Endometrium (tissue), 2 donors: ENCODE results near the gene SUCNR1.
A peak's percentile ranks its signal among the peaks of the same experiment; 100 is the strongest.
"Not testable (repeated sequence)": the region's sequence is repeated elsewhere in the genome, so short reads cannot be mapped to it uniquely, and the experiment has no call there.

ENCODE experiments used
- FAIRE-seq: peaks from 2 replicates; lab custom pipeline; 2012; peaks lifted over from hg19 to GRCh38; lab: Jason Lieb, UNC
- donor health status: control.
- donor health status: control.

SUCNR1 gene, protein sequence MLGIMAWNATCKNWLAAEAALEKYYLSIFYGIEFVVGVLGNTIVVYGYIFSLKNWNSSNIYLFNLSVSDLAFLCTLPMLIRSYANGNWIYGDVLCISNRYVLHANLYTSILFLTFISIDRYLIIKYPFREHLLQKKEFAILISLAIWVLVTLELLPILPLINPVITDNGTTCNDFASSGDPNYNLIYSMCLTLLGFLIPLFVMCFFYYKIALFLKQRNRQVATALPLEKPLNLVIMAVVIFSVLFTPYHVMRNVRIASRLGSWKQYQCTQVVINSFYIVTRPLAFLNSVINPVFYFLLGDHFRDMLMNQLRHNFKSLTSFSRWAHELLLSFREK

GRCh38 chr3:151873398-151873797 lies at the start of gene SUCNR1:
Gene SUCNR1 (plus strand): TSS chr3:151873643. CDS start chr3:151879893, 6,250 bp downstream.
- no peak for FAIRE-seq

DNA sequence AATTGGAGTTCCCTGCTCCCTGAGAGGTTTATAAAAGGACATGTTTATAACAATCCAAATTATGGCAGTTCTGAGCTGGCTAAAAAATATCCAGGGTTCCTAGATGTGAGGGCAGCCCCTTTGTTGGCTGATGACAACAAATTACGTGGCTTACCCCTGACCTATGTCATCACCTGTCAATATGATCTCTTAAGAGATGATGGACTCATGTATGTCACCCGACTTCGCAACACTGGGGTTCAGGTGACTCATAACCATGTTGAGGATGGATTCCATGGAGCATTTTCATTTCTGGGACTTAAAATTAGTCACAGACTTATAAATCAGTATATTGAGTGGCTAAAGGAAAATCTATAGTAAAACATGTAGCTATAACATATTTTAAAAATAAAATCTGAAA lies 45.6 kb upstream of the SUCNR1 start:
- no peak for FAIRE-seq

DNA sequence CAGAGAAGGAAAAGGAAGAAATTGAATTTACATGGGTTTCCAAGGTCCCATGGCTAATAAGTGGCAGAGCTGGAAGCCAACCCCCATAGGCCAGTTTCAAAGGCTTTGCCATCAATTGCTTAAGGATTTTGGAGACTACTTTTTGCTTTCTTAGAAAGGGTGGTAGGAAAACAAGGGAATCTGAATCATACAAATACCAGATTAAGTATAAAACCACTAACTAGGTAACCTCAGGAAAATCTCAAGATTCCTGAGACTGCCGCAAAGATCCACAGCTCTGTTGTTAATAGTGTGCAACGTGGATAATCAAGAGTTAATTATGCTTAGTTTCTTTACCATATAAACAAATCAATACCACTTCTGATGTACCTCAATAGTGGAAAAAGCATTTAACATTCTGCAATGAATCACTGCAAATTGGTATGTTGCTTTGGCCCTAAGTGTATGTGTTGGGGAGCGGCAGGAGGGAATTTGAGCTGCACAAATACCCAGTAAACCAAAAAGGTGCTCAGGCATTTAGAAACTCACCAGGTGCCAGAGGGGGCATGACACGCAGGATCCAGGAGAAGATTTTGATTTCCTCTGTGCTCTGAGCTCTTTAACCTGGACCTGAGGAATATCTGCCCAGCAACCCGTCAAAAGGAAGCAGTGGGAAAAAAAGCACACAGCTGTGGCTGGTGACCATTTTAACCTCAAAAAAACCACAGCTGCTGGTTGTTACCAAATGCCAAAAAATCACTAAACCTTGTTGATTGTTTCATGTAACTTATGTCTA lies 37.5 kb upstream of the SUCNR1 start:
- FAIRE-seq: no peak

- no peak for FAIRE-seq
Observed at GRCh38 chr3:151837057-151837456, 36.4 kb upstream of the SUCNR1 start.

DNA sequence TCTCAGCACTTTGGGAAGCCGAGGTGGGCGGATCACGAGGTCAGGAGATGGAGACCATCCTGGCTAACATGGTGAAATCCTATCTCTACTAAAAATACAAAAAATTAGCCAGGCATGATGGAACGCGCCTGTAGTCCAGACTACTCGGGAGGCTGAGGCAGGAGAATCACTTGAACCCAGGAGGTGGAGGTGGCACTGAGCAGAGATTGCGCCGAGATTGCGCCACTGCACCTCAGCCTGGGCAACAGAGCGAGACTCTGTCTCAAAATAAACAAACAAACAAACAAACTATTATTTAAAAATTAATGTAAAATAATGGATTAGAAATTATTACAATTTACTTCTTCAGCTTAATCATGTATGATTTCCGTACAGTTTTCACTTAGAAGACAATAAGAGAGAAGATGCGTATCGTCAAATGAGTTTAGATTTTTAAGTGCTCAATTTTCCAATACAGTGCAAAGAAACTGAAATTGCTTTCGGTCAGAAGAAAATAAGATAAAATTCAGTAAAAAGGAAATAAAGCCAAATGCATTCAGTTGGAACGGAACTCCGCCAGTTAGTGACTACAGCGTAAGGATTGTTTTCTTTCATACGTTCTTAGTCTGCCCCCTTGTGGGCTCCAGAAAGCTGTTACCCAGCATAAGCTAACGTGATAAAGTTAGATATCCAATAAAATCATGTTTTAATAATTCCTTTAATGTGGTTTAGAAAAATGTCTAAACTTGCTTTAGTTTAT lies 34.7 kb upstream of the SUCNR1 start:
- FAIRE-seq: peak; percentile 95

- FAIRE-seq: no peak
Observed at GRCh38 chr3:151839313-151839631, 34.2 kb upstream of the SUCNR1 start.

DNA sequence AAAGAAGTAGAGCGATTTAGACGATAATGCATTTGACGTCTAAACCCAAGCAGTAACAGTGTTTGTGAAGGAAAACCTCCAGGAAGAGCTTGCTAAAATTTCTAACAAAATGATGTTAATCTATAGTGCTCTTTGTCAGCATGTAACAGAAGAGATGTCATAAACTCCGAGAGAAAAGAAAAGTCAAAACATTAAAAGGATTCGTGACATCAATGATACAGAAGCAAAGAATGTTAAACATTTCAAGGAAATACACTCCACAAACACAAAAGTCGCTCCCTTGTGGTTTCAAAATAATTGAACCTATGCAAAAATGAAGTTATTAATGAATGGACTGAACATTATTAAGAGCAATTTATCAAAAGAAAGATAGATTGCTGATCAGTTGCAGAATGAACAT lies 31.6 kb upstream of the SUCNR1 start:
- FAIRE-seq: no peak

- peak; percentile 79 for FAIRE-seq
Observed at GRCh38 chr3:151843275-151843674, 30.2 kb upstream of the SUCNR1 start.

- no peak for FAIRE-seq
Observed at GRCh38 chr3:151845306-151845905, 28.0 kb upstream of the SUCNR1 start.

DNA sequence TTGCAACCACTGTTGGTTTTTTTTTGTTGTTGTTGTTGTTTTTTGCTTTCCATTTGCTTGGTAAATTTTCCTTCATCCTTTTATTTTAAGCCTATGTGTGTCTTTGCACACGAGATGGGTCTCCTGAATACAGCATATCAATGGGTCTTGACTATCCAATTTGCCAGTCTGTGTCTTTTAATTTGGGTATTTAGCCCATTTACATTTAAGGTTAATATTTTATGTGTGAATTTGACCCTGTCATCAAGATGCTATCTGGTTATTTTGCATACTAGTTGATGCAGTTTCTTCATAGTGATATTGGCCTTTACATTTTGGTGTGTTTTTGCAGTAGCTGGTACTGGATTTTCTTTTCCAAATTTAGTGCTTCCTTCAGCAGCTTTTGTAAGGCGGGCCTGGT lies 23.4 kb upstream of the SUCNR1 start:
- not testable (repeated sequence) for FAIRE-seq

- no peak for FAIRE-seq
Observed at GRCh38 chr3:151852074-151852811, 21.2 kb upstream of the SUCNR1 start.

DNA sequence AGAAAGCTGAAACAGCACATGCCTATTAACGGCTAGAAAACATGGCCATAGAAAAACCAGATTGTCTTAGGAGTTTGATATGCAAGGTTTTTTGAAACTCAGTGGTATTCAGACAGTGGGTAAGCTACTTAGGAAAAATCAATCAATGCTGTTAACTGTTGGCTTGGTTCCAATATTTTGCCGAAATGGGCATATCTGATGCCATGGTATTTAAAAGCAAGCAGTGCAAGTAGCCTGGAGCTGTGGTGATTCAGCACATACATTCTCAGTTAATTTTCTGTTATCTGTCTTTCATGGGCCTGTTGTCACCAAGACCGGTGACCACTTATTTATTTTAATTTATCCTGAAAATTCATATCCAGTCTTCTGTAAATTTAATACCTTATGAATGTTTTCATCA lies 17.3 kb upstream of the SUCNR1 start:
- FAIRE-seq: no peak

- FAIRE-seq: no peak
Observed at GRCh38 chr3:151856641-151857040, 16.8 kb upstream of the SUCNR1 start.

- FAIRE-seq: no peak
Observed at GRCh38 chr3:151859233-151859673, 14.2 kb upstream of the SUCNR1 start.

DNA sequence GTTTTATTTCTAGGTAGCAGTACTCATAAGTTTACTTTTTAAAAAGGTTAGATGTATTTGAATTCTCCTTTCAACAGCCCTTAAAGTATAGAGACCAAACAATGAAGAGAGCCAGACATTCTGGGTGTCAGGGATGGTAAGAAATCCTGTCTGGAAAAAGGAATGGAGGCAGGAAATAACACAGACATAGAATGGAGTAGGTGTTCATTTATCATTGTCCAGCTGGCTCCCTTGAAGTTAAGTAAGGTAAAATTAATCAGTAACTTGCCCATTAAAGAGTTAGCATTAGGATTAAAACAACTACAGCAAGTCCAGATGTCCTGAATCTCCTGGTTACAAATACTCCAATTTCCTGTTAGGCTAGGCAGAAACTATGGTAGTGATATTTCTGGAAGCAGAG lies 13.5 kb upstream of the SUCNR1 start:
- FAIRE-seq: no peak

DNA sequence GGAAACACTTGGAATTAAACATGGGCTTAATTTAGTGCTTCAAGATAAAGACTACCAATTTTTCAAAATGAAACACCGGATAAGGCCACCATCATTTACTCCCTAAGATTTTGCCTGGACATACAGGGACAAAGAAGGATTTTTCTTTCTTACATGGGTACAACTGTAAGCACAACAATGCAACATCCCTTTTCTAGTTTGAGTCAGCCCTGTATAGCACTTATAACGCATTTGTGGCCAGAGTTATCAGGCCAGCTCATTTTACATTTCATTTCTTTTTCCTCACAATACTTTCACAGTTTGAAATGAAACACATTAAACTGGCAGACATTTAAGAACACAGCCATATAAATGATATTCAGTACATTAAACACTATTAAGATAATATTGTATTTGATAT lies 9.8 kb upstream of the SUCNR1 start:
- FAIRE-seq: no peak

- peak; percentile 97 for FAIRE-seq
Observed at GRCh38 chr3:151864423-151865101, 8.9 kb upstream of the SUCNR1 start.

GRCh38 chr3:151866711-151867410 lies 6.6 kb upstream of the SUCNR1 start:
- peak; percentile 58 for FAIRE-seq

DNA sequence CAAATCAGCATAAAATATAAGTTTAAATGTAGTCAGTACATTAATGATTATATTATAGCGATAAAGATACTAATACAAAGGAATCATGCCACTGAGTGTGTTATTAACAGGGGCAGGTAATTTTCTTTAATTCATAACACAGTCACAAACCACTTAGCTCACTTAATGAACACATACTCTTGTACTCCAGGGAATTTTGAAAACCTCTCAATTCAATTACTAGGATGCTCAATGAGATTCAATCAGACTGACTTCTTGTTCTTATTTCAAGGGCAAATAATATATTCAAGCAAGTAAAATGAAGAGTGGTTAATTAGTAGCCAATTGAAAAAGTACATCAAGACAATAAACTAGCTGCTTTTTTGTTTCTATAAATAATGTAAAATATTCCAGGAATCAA lies 5.8 kb upstream of the SUCNR1 start:
- no peak for FAIRE-seq

- FAIRE-seq: peak; percentile 98
Observed at GRCh38 chr3:151869181-151869580, 4.3 kb upstream of the SUCNR1 start.
